HFF-Myc (cell line): ENCODE results near the gene C17orf50.

Experiments
- DNase-seq: peaks from one replicate; pipeline ENCODE4 v3.0.0-alpha.2; 2011; ENCODE audit warnings: low read depth; ENCODE audit errors: extremely low read depth
- H3K4me3 ChIP-seq: replicated peaks from 2 replicates; pipeline ENCODE4 v1.5.1; 2011; ENCODE audit warnings: low read depth, mild to moderate bottlenecking, control low read depth, low read length
- TF ChIP-seq, protein P1 (sequence below): IDR thresholded peaks from 2 replicates; pipeline ENCODE4 v1.5.1; 2012; ENCODE audit warnings: mild to moderate bottlenecking, low read depth, low read length, control low read depth; ENCODE audit errors: missing control alignments

Gene C17orf50

GRCh38 chr17:35716897-35717465 is 43.7 kb upstream of the C17orf50 start:
- DNase-seq: no peak
- TF ChIP-seq, protein P1, sequence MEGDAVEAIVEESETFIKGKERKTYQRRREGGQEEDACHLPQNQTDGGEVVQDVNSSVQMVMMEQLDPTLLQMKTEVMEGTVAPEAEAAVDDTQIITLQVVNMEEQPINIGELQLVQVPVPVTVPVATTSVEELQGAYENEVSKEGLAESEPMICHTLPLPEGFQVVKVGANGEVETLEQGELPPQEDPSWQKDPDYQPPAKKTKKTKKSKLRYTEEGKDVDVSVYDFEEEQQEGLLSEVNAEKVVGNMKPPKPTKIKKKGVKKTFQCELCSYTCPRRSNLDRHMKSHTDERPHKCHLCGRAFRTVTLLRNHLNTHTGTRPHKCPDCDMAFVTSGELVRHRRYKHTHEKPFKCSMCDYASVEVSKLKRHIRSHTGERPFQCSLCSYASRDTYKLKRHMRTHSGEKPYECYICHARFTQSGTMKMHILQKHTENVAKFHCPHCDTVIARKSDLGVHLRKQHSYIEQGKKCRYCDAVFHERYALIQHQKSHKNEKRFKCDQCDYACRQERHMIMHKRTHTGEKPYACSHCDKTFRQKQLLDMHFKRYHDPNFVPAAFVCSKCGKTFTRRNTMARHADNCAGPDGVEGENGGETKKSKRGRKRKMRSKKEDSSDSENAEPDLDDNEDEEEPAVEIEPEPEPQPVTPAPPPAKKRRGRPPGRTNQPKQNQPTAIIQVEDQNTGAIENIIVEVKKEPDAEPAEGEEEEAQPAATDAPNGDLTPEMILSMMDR: no peak
- H3K4me3 ChIP-seq: no peak overlapping the region

GRCh38 chr17:35717475-35717874 is 43.2 kb upstream of the C17orf50 start:
- no peak overlapping the region for H3K4me3 ChIP-seq
- no peak for DNase-seq
- TF ChIP-seq, protein P1: no peak

GRCh38 chr17:35723735-35724134 is 37.0 kb upstream of the C17orf50 start:
- H3K4me3 ChIP-seq: no peak overlapping the region
- TF ChIP-seq, protein P1: no peak

GRCh38 chr17:35725058-35725457 is 35.6 kb upstream of the C17orf50 start:
- TF ChIP-seq, protein P1: no peak
- DNase-seq: no peak
- H3K4me3 ChIP-seq: no peak overlapping the region

More at GRCh38 chr17:35723735-35724134, 37.0 kb upstream of the C17orf50 start:
- DNase-seq: no peak

- no peak for DNase-seq
- H3K4me3 ChIP-seq: no peak overlapping the region
- TF ChIP-seq, protein P1: no peak
Measured at GRCh38 chr17:35725802-35726126, 34.9 kb upstream of the C17orf50 start.

DNA sequence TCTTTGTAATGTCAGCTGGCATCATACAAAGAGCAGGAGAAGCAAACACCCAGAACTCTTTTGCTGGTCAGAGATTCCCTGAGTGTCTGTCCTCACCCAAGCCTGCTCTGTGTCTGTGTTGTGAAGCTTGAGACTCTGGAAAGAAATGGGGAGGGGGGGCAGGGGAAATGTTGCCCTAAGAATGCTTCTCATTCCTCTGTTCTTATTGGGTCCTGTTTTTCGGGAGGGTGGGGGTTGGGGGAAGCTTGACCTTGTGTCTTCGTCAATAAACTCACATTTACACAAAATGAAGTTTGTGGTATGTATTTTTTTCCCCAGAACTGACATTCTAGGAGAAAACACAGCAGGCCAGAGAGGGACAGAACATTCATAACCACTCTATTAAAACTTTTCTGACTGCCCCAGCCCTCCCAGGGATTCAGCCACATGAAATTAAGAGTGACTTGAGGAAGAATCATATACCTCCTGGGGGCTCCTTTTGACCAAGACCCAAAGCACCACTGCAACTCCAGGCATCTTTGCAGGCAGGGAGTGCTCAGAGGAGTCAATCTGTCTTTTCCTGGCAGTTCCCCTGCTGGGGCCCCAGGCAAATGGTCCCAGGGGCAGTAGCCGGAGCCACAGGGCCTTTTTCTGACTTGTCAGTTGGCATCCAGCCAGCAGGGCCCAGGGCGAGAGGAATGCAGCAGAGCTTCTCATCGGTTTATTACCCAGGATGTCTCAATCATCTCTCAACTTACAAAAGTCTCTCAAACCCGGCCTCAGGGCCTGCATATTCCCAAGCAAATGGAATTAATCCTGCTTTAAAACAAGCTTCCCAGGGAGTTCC is 34.3 kb upstream of the C17orf50 start:
- DNase-seq: peak; percentile 38
- TF ChIP-seq, protein P1: no peak
- no peak overlapping the region for H3K4me3 ChIP-seq
